Measurements from ENCODE around the gene CCDC6. TPM values are rescaled to one million over a fixed set of nuclear protein-coding genes. Genes with fewer than 3 reads are reported as not detected.

CCDC6 gene
- total RNA-seq, 1 experiment from 2014 or later = 54.9 TPM

GRCh38 chr10:59873896-59874295, 32.5 kb downstream of the CCDC6 start (continued):
- no peak for TF ChIP-seq POLR2A (IDR thresholded peaks at IDR 0.05; ENCODE audit: borderline replicate concordance, extremely low read depth, insufficient read depth, insufficient read length)
- TF ChIP-seq REST (IDR thresholded peaks at IDR 0.05; ENCODE audit: low read depth) = no peak

GRCh38 chr10:59872892-59873463, 33.4 kb downstream of the CCDC6 start:
- no peak overlapping the region for H3K4me3 ChIP-seq (replicated peaks in 1 of 2; ENCODE audit: low read depth in 1 of 2, low read length in 2 of 2)

More at GRCh38 chr10:59872892-59873463, 33.4 kb downstream of the CCDC6 start:
- H3K4me1 ChIP-seq (ENCODE audit: control insufficient read depth in 1 of 2, insufficient read depth in 2 of 2, low read length in 2 of 2) = no peaks in the 10 kb centered on the region
- no peak overlapping the region for H3K4me2 ChIP-seq (ENCODE audit: low read length)
- no peak overlapping the region for H3K27ac ChIP-seq (ENCODE audit: low read depth, low read length)
- no peaks in the 10 kb centered on the region for H3K27me3 ChIP-seq (ENCODE audit: insufficient read depth, low read length)
- BruUV-seq (replicated peaks) = no TSS peak
- TF ChIP-seq EGR1 (IDR thresholded peaks at IDR 0.05; ENCODE audit: low read depth) = no peak
- TF ChIP-seq ELF1 (IDR thresholded peaks at IDR 0.05; ENCODE audit: borderline replicate concordance, low read depth) = no peak
- no peak for TF ChIP-seq POLR2A (IDR thresholded peaks at IDR 0.05; ENCODE audit: borderline replicate concordance, extremely low read depth, insufficient read depth, insufficient read length)
- TF ChIP-seq ZFX (IDR thresholded peaks at IDR 0.05) = no peak
- no peak for TF ChIP-seq ZNF274 (IDR thresholded peaks at IDR 0.05; ENCODE audit: low read depth, low read length)
- no peak for TF ChIP-seq MAX (IDR thresholded peaks at IDR 0.05)
- TF ChIP-seq REST (IDR thresholded peaks at IDR 0.05; ENCODE audit: low read depth) = no peak
- no peak for TF ChIP-seq ATF3 (IDR thresholded peaks at IDR 0.05)
- TF ChIP-seq TCF7L2 (IDR thresholded peaks at IDR 0.05; ENCODE audit: borderline replicate concordance, extremely low read depth, insufficient read depth, insufficient read length) = no peak
- no peaks in the 10 kb centered on the region for H3K36me3 ChIP-seq (ENCODE audit: control insufficient read depth in 1 of 2, insufficient read depth in 2 of 2, low read length in 2 of 2)
- intact Hi-C loops (cut with micrococcal nuclease) = no loop called here
- no peak for DNase-seq (ENCODE audit: low read depth, low spot score)
- no peak for ATAC-seq
- no peaks in the 10 kb centered on the region; the same call in 1 of the 2 replicates for H4K20me1 ChIP-seq (ENCODE audit: insufficient read depth)
- peaks cover 95% of the 10 kb centered on the region for H3K79me2 ChIP-seq (ENCODE audit: insufficient read depth, low read length)
- H3K9me2 ChIP-seq (ENCODE audit: insufficient read depth) = no peaks in the 10 kb centered on the region
- H2AFZ ChIP-seq (ENCODE audit: low read depth, low read length, poor library complexity, severe bottlenecking) = no peak overlapping the region
- ChIA-PET CTCF (no interaction called here), RAD21 (ENCODE audit: low non-redundant PET in 1 of 2, low total read pairs in 2 of 2, uncharacterized antibody in 2 of 2, unreplicated experiment in 2 of 2) (no interaction called here), POLR2A (no interaction called here)
- H3K9ac ChIP-seq (ENCODE audit: low read length) = no peak overlapping the region
- no peaks in the 10 kb centered on the region for H3K9me3 ChIP-seq (ENCODE audit: control insufficient read depth in 1 of 2, insufficient read depth in 1 of 2, low read depth in 1 of 2, low read length in 2 of 2)
